CD4-positive, alpha-beta T cell treated with Interleukin-4 for 4 hours (primary cell): Measurements from ENCODE around the gene DIP2B.
"Not testable (repeated sequence)": the region's sequence is repeated elsewhere in the genome, so short reads cannot be mapped to it uniquely, and the experiment has no call there.

Experiments
- DNase-seq: peaks from one replicate; pipeline ENCODE4 v3.0.0-alpha.2; 2020

DIP2B gene

GRCh38 chr12:50519353-50519752 lies 14.6 kb downstream of the DIP2B start:
- no peak for DNase-seq

- DNase-seq = no peak
These were observed 15.8 kb downstream of the DIP2B start for GRCh38 chr12:50520416-50521207.

DNA sequence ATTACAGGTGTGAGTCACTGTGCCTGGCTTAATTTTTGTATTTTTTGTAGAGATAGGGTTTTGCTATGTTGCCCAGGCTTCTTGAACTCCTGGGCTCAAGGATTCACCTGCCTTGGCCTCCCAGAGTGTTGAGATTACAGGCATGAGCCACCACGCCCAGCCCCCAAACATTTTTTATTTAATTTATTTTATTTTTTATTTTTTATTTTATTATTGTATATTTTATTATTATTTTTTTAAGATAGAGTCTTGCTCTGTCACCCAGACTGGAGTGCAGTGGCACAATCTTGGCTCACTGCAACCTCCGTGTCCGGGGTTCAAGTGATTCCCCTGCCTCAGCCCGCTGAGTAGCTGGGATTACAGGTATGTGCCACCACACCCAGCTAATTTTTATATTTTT lies 17.0 kb downstream of the DIP2B start:
- not testable (repeated sequence) for DNase-seq

- DNase-seq = no peak
These were observed 19.0 kb downstream of the DIP2B start for GRCh38 chr12:50523772-50524171.

GRCh38 chr12:50524621-50525020 lies 19.8 kb downstream of the DIP2B start:
- DNase-seq = no peak

DNA sequence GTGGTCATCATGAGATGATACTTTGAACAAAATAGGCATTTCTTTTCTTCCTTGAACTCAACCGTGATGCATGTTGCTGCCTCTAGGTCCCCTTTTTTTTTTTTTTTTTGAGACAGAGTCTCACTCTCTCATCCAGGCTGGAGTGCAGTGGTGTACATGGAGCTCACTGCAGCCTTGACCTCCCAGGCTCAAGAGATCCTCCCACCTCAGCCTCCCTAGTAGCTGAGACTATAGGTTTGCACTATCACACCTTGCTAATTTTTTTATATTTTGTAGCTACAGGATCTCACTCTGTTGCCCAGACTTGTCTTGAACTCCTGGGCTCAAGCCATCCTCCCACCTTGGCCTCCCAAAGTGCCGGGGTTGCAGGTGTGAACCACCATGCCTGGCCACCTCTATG lies 20.6 kb downstream of the DIP2B start:
- no peak for DNase-seq

DNA sequence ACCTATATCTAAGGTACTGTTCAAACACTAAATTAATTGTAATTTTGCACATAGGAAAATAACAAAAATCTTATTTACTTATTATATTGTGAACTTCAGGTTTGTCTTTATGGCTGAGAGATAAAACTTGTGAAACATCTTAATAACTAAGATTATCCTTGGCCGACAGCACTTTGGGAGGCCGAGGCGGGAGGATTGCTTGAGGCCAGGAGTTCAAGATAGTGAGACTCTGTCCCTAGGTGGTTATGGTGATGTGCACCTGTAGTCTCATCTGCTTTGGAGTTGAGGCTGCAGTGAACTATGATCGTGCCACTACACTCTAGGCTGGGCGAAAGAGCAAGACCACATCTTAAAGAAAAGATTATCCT lies 22.6 kb downstream of the DIP2B start:
- no peak for DNase-seq

GRCh38 chr12:50528800-50529199 lies 24.0 kb downstream of the DIP2B start:
- no peak for DNase-seq

DNA sequence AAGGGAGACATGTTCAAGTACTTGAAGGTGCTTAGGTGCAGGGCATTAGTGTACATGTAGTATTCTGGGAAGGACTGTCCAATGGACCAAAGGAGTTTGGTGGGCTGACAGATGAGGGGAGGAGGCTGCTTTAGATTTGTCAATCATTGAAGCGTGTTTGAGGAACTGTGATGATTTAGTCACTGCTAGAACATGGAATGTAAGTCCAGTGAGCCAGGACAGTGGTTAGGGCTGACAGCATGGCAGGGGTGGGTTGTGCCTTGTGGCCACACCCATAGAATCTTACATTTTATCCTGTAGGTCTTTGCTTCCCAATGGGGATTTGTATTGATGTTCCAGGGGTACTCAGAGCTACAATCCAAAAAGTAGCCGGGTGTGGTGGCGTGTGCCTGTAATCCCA lies 24.6 kb downstream of the DIP2B start:
- DNase-seq = no peak

DNA sequence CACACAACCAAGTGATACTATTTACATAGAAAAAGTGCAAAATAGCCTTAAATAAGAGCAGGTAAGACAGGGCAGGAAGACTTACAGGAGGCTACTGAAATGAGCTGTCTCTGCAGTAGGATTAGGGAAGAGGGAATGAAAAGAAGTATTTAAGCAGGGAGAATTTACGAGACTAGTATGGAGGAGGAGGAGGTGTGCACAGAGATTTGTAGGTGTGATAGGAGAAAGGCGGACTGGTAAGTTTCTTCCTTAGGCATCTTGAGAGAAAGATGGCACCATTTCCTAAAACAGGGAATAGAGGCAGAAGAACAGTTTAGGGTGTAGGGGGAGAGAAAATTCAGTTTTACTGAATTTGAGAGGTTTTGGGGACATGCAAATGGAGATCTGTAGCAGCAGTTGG lies 25.7 kb downstream of the DIP2B start:
- DNase-seq = no peak

GRCh38 chr12:50533203-50533584 lies 28.4 kb downstream of the DIP2B start:
- no peak for DNase-seq

- DNase-seq = no peak
These were observed 29.2 kb downstream of the DIP2B start for GRCh38 chr12:50533971-50534370.

GRCh38 chr12:50536831-50537537 lies 32.2 kb downstream of the DIP2B start:
- DNase-seq = no peak

GRCh38 chr12:50537538-50537919 lies 32.7 kb downstream of the DIP2B start:
- DNase-seq = no peak

DNA sequence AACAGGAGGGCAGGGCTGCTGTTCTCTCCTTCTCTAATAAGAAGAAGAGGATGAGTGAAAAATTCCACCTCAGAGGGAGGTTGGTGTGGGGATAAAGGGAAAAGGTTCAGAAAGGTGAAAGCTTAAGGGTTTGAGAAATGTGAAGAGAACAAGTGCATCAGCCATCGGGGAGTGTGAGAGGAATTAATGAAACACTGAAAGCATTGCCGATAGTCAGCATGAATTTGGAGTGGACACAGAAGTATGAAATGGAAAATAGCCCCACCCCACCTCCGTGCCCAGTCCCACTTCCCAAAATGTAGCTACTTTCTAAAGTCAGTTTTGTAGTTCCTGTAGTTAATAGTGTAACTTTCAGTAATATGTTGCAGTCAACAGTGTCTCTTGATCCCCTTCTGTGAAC lies 33.4 kb downstream of the DIP2B start:
- DNase-seq = no peak

GRCh38 chr12:50541139-50541538 lies 36.4 kb downstream of the DIP2B start:
- DNase-seq = no peak

DNA sequence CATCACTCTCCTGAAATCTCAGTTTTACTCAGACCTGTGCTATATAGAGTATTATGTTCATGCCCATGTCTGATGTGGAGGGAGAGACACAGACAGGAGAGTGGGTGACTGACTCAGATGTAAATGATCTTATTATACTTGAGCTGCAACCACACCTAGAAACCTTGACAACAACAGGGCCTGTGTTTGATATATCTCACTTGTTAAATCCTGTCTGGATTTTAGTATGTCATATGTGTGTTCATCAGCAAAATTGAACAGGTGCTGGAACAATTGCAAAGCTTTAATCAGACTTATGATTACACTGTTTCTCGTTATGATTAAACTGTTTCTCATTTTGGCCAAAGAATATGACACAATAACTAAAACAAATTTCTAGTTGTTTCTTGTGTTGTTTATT lies 37.7 kb downstream of the DIP2B start:
- peak; percentile 81 for DNase-seq

DNA sequence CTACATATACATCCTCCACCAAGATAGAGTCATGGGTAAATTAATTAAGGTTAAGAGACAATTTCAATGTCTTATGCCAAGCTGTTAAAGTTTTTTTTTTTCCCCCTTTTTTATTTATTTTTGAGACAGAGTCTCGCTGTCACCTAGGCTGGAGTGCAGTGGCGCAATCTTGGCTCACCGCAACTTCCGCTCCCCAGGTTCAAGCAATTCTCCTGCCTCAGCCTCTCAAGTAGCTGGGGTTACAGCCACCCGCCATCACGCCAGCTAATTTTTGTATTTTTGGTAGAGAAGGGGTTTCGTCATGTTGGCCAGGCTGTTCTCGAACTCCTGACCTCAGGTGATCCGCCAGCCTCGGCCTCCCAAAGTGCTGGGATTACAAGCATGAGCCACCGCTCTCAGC lies 38.4 kb downstream of the DIP2B start:
- not testable (repeated sequence) for DNase-seq

DNA sequence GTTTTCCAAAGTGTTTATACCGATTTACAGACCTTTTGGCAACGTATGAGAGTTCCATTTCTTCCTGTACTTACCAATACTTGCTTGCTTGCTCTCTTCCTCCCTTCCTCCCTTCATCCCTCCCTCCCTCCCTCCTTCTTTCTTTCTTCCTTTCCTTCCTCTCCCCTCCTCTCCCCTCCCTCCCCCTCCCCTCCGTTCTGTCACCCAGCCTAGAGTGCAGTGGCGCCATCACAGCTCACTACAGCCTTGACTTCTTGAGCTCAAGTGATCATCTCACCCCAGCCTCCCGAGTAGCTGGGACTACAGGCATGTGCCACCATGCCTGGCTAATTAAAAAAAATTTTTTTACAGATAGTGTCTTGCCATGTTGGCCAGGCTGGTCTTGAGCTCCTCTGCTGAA lies 40.4 kb downstream of the DIP2B start:
- no peak for DNase-seq

GRCh38 chr12:50545786-50546185 lies 41.0 kb downstream of the DIP2B start:
- DNase-seq = no peak

DNA sequence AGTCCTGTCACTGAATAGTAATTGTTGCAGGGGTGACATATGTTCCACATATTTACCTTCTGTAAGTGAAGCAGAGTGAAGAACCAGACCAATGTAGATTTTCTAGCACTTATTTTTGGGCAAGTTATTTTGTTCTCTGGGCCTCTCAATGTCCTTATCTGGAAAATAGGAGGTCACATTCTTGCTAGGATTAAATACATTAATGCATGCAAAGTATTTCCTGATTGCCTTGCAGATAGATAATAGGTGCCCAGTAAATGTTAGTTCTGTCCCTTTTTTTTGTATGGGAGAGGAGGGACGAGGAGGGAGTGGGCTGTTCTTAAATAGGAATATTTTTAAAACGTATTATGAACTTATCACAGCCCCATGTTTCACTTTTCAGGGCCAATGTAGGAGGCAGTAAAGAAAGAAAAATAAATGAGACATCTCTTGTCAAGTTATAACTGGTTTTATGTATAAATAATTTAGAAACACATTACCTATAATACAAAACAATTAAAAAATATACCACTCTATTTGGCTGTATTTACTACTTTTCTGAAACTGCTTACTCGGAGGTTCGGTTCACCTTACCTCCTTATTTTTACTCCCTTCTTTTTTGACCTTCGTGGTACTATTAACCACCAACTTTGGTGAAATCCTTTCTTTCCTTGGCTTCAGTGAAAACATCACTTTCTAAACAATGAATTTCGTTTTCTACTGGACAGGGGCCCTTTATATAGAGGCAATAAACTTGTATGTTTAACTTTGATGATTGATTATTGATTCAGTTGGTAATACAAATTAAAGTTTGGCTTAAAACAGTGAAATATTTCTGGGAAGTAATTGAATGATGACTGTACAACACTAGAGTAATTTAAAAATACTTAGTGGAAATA lies 41.9 kb downstream of the DIP2B start:
- DNase-seq = no peak

DNA sequence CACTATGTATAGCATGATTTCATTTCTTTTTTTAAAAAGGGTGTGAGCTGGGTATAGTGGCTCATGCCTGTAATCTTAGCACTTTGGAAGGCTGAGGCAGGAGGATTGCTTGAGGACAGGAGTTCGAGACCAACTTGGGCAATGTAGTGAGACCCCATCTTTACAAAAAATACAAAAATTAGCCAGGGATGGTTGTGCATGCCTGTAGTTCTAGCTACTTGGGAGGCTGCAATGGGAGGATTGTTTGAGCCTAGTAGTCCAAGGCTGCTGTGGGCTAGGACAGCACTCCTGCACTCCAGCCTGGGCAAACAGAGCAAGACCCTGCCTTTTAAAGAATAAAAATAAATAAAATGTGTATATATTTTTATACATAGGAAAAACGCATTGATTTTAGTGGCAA lies 43.0 kb downstream of the DIP2B start:
- DNase-seq = no peak

DNA sequence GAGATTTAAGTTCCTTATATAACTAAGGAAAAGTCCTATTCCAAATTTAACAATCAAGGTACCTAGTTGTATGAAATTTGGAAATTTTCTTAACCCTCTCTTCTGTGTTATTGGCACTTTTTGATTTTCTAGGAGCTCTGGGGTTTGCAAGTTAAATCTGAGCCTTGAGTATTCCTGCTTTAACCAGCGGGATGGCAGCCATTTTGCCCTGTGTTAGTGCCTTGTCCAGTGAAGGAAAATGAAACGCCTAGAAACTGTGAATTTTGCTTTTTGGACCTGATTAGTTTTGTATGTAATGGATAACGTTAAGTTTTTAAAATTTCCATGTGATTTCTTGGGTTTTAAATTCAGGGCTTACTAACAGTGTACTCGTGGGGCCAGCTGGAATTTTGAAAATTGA lies 45.1 kb downstream of the DIP2B start:
- no peak for DNase-seq
